Measurements from ENCODE around the gene FGFBP1.

FGFBP1 gene

GRCh38 chr4:15938640-15939039, at the start of gene FGFBP1:
Gene FGFBP1 (minus strand): TSS chr4:15938740. CDS start chr4:15936632, 2,108 bp downstream.
- TF ChIP-seq GATA2 (IDR thresholded peaks at IDR 0.05; ENCODE audit: low read depth, low read length) (no peak), GATA3 (IDR thresholded peaks at IDR 0.05; ENCODE audit: low read depth, low read length) (no peak)

- TF ChIP-seq GATA3 (IDR thresholded peaks at IDR 0.05; ENCODE audit: low read depth, low read length) (no peak), GATA2 (IDR thresholded peaks at IDR 0.05; ENCODE audit: low read depth, low read length) (no peak)
Measured at GRCh38 chr4:15988222-15988621, 49.7 kb upstream of the FGFBP1 start.

GRCh38 chr4:15986907-15987306, 48.4 kb upstream of the FGFBP1 start:
- no peak for TF ChIP-seq GATA2 (IDR thresholded peaks at IDR 0.05; ENCODE audit: low read depth, low read length)
- no peak for TF ChIP-seq GATA3 (IDR thresholded peaks at IDR 0.05; ENCODE audit: low read depth, low read length)

GRCh38 chr4:15983610-15984009, 45.1 kb upstream of the FGFBP1 start:
- TF ChIP-seq GATA2 (IDR thresholded peaks at IDR 0.05; ENCODE audit: low read depth, low read length): no peak
- no peak for TF ChIP-seq GATA3 (IDR thresholded peaks at IDR 0.05; ENCODE audit: low read depth, low read length)

- TF ChIP-seq GATA3 (IDR thresholded peaks at IDR 0.05; ENCODE audit: low read depth, low read length) (no peak), GATA2 (IDR thresholded peaks at IDR 0.05; ENCODE audit: low read depth, low read length) (no peak)
Measured at GRCh38 chr4:15982842-15983524, 44.4 kb upstream of the FGFBP1 start.

GRCh38 chr4:15976456-15977447, 38.2 kb upstream of the FGFBP1 start:
- no peak for TF ChIP-seq GATA3 (IDR thresholded peaks at IDR 0.05; ENCODE audit: low read depth, low read length)
- no peak for TF ChIP-seq GATA2 (IDR thresholded peaks at IDR 0.05; ENCODE audit: low read depth, low read length)

- no peak for TF ChIP-seq GATA2 (IDR thresholded peaks at IDR 0.05; ENCODE audit: low read depth, low read length)
- no peak for TF ChIP-seq GATA3 (IDR thresholded peaks at IDR 0.05; ENCODE audit: low read depth, low read length)
Measured at GRCh38 chr4:15971068-15971801, 32.7 kb upstream of the FGFBP1 start.

GRCh38 chr4:15968551-15969300, 30.2 kb upstream of the FGFBP1 start:
- TF ChIP-seq GATA2 (IDR thresholded peaks at IDR 0.05; ENCODE audit: low read depth, low read length) (no peak), GATA3 (IDR thresholded peaks at IDR 0.05; ENCODE audit: low read depth, low read length) (no peak)

- TF ChIP-seq GATA2 (IDR thresholded peaks at IDR 0.05; ENCODE audit: low read depth, low read length): no peak
- no peak for TF ChIP-seq GATA3 (IDR thresholded peaks at IDR 0.05; ENCODE audit: low read depth, low read length)
Measured at GRCh38 chr4:15965325-15965724, 26.8 kb upstream of the FGFBP1 start.

GRCh38 chr4:15964159-15964558, 25.6 kb upstream of the FGFBP1 start:
- TF ChIP-seq GATA2 (IDR thresholded peaks at IDR 0.05; ENCODE audit: low read depth, low read length): no peak
- TF ChIP-seq GATA3 (IDR thresholded peaks at IDR 0.05; ENCODE audit: low read depth, low read length): no peak

- TF ChIP-seq GATA3 (IDR thresholded peaks at IDR 0.05; ENCODE audit: low read depth, low read length) (no peak), GATA2 (IDR thresholded peaks at IDR 0.05; ENCODE audit: low read depth, low read length) (no peak)
Measured at GRCh38 chr4:15963576-15963975, 25.0 kb upstream of the FGFBP1 start.

GRCh38 chr4:15963001-15963451, 24.5 kb upstream of the FGFBP1 start, which contains the start of gene FGFBP2:
Gene FGFBP2 (minus strand): TSS chr4:15963175. CDS start chr4:15963129, 46 bp downstream.
- no peak for TF ChIP-seq GATA2 (IDR thresholded peaks at IDR 0.05; ENCODE audit: low read depth, low read length)
- TF ChIP-seq GATA3 (IDR thresholded peaks at IDR 0.05; ENCODE audit: low read depth, low read length): no peak
